ENCODE data around the gene TMEM120A.
A peak's percentile ranks its signal among the peaks of the same experiment; 100 is the strongest.
"Not testable (repeated sequence)": the region's sequence is repeated elsewhere in the genome, so short reads cannot be mapped to it uniquely, and the experiment has no call there.

TMEM120A gene

GRCh38 chr7:75994388-75995051 lies at the start of gene TMEM120A:
TMEM120A (minus strand) TSS chr7:75994595; CDS start chr7:75994570, 25 bp downstream.
- peak; percentile 95 for DNase-seq

GRCh38 chr7:76040126-76040525 lies 45.7 kb upstream of the TMEM120A start:
- DNase-seq: no peak

- DNase-seq: no peak
Observed at GRCh38 chr7:76037310-76037709, 42.9 kb upstream of the TMEM120A start.

GRCh38 chr7:76031964-76032363 lies 37.6 kb upstream of the TMEM120A start:
- DNase-seq: no peak

- DNase-seq: not testable (repeated sequence)
Observed at GRCh38 chr7:76029682-76030081, 35.3 kb upstream of the TMEM120A start.

- no peak for DNase-seq
Observed at GRCh38 chr7:76023002-76023401, 28.6 kb upstream of the TMEM120A start.

- no peak for DNase-seq
Observed at GRCh38 chr7:76022026-76022780, 27.8 kb upstream of the TMEM120A start.

- DNase-seq: peak; percentile 67
Observed at GRCh38 chr7:76020031-76020714, 25.8 kb upstream of the TMEM120A start.

- DNase-seq: not testable (repeated sequence)
Observed at GRCh38 chr7:76018520-76018919, 24.1 kb upstream of the TMEM120A start.

GRCh38 chr7:76016191-76016947 lies 22.0 kb upstream of the TMEM120A start:
- no peak for DNase-seq

- DNase-seq: no peak
Observed at GRCh38 chr7:76011442-76011861, 17.1 kb upstream of the TMEM120A start.

- DNase-seq: no peak
Observed at GRCh38 chr7:76009672-76010600, 15.5 kb upstream of the TMEM120A start.

GRCh38 chr7:76008156-76008687 lies 13.8 kb upstream of the TMEM120A start:
- no peak for DNase-seq

- not testable (repeated sequence) for DNase-seq
Observed at GRCh38 chr7:76005004-76005403, 10.6 kb upstream of the TMEM120A start.

- no peak for DNase-seq
Observed at GRCh38 chr7:76003351-76003750, 9.0 kb upstream of the TMEM120A start.

- no peak for DNase-seq
Observed at GRCh38 chr7:76002822-76003221, 8.4 kb upstream of the TMEM120A start.

GRCh38 chr7:76002139-76002538 lies 7.7 kb upstream of the TMEM120A start:
- DNase-seq: no peak

GRCh38 chr7:76000566-76000965 lies 6.2 kb upstream of the TMEM120A start:
- DNase-seq: no peak

GRCh38 chr7:75998038-75998437 lies 3.6 kb upstream of the TMEM120A start:
- no peak for DNase-seq

GRCh38 chr7:75996476-75996875 lies 2.1 kb upstream of the TMEM120A start:
- no peak for DNase-seq

- DNase-seq: no peak
Observed at GRCh38 chr7:75995996-75996395, 1.6 kb upstream of the TMEM120A start.

- DNase-seq: no peak
Observed at GRCh38 chr7:75995052-75995471, 667 bp upstream of the TMEM120A start.

All from activated naive CD4-positive, alpha-beta T cell treated with anti-CD3 and anti-CD28 coated beads, Interleukin-2, amount 50 U/mL, for 16 hours (primary cell).